MCF 10A (cell line): Measurements from ENCODE around the gene ATF2. TPM values are rescaled to one million over a fixed set of nuclear protein-coding genes. Genes with fewer than 3 reads are reported as not detected.

ENCODE experiments used
- Bru-seq: library from RNA; stranded (reverse); fragments of 400-500 nt; gene quantifications from one replicate; lab custom pipeline; 2021; lab: Mats Ljungman, UMichigan
- BruChase-seq, 2 experiments: library from RNA; stranded (reverse); fragments of 400-500 nt; gene quantifications; one replicate each; lab custom pipeline; 2021; lab: Mats Ljungman, UMichigan
- BruUV-seq: library from RNA; stranded (reverse); fragments of 400-500 nt; replicated peaks from 2 replicates; lab custom pipeline; 2021; lab: Mats Ljungman, UMichigan
- CTCF ChIA-PET: fragments of 300-600 bp; sonication (Branson Sonifier 250); formaldehyde crosslinking; extraction: SDS; loops from one replicate; lab custom pipeline; 2021; ENCODE audit warnings: antibody characterized with exemption, inconsistent platforms; lab: Yijun Ruan, JAX
- POLR2A ChIA-PET: fragments of 300-600, 350-650 bp; sonication (Branson Sonifier 250); formaldehyde crosslinking; extraction: SDS; loops from one replicate; lab custom pipeline; 2020; ENCODE audit warnings: antibody characterized with exemption, inconsistent platforms; lab: Yijun Ruan, JAX
- DNase-seq: peaks from one replicate; pipeline ENCODE4 v3.0.0-alpha.2; 2018; ENCODE audit not compliant: unreplicated experiment
- H3K27ac Mint-ChIP-seq: one replicate; pipeline ENCODE4 v1.8.0; 2022; ENCODE audit warnings: mild to moderate bottlenecking, low read depth, mixed read lengths; ENCODE audit not compliant: unreplicated experiment
- H3K27me3 Mint-ChIP-seq: one replicate; pipeline ENCODE4 v1.8.0; 2022; ENCODE audit warnings: mixed read lengths; ENCODE audit not compliant: insufficient read depth, unreplicated experiment
- H3K36me3 Mint-ChIP-seq: one replicate; pipeline ENCODE4 v1.8.0; 2022; ENCODE audit warnings: mild to moderate bottlenecking, moderate library complexity, mixed read lengths; ENCODE audit not compliant: insufficient read depth, unreplicated experiment
- H3K4me1 Mint-ChIP-seq: one replicate; pipeline ENCODE4 v1.8.0; 2022; ENCODE audit warnings: mixed read lengths; ENCODE audit not compliant: insufficient read depth, unreplicated experiment
- H3K4me3 Mint-ChIP-seq: one replicate; pipeline ENCODE4 v1.8.0; 2022; ENCODE audit warnings: mild to moderate bottlenecking, moderate library complexity, mixed read lengths; ENCODE audit not compliant: unreplicated experiment
- H3K9me3 Mint-ChIP-seq: one replicate; pipeline ENCODE4 v1.8.0; 2022; ENCODE audit warnings: mixed read lengths; ENCODE audit not compliant: unreplicated experiment
- intact Hi-C: fragments of 100-400 bp; cut with micrococcal nuclease; formaldehyde crosslinking; loops from 2 replicates; pipeline ENCODE4 v1.14.1; 2022
- long read RNA-seq: library from polyadenylated mRNA; stranded (forward); transcript quantifications from one replicate; pipeline ENCODE4 v2.0.0, GENCODE V29; 2022
- total RNA-seq: library from RNA; stranded (reverse); gene quantifications from 2 replicates; pipeline ENCODE4 v1.2.3, GENCODE V29; 2022
- TF ChIP-seq, protein P1 (sequence below): fragments of 200-600 bp; IDR thresholded peaks from one replicate; pipeline ENCODE4 v1.8.0; 2022; ENCODE audit warnings: antibody characterized with exemption, mild to moderate bottlenecking; ENCODE audit not compliant: unreplicated experiment

Gene ATF2
- total RNA-seq (58.5 and 63.9 TPM in 2 replicates), Bru-seq, nascent RNA (percentile 92 among the genes with signal in this experiment), BruChase-seq, experiment 1, labeled RNA remaining after a 6-hour chase (percentile 89 among the genes with signal in this experiment), BruChase-seq, experiment 2, labeled RNA remaining after a 2-hour chase (percentile 90 among the genes with signal in this experiment)
- long read RNA-seq, full-length matches to known transcripts: 96 of 136 reads
- long read RNA-seq, partial matches to known transcripts: 8 of 136 reads
- long read RNA-seq, other reads (novel, unspliced or antisense): 32 of 136 reads

DNA sequence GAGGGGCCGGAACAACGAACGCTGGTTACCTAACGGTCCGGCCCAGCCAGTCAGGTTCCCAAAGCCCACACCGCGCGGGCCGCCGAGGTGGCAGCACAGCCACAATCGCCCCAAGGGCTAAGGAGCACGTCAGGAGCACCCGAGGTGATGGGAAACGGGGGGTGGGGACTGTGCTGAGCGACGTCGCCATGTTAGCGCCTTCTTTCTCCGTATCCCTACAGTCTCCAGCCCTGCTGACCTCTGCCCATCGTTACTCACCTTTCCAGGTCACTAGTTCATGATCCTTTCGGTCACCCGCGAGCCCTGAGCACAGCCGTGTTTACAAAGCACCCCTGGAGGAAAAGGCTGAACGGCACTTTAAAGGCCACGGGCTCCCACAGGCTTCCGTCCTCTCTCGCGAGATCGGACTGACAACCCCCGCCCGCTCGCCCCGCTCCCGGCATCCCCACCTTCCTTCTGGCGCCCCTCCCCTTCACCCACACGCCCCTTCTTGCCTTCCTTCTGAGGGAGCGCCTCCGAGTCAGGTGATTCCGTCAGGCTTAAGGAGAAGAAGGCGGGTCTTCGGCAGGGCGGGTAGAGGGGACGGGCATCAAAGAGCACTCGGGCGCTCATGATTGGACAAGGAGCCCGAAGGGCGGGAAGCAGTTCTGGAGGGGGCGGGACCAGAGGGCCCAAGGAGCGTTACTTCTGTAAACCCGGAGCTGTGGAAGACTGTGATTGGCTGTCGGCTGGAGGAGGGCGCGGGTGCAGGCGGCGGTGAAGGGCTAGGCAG is at the start of gene ATF2:
ATF2 (minus strand) TSS at position 412 of the 772 bp plus-strand sequence. CDS start 31,760 bp downstream, outside the sequence.
- ChIA-PET CTCF (interaction anchor here (0.7 kb wide), 2 partner anchors 9 to 36 kb away, joined by 3 read pairs; no protein-coding TSS in a partner anchor), POLR2A (interaction anchor here (0.5 to 3.0 kb wide), 25 partner anchors 11 to 1029 kb away, joined by 3 to 99 read pairs (median 4); partner anchors contain the start of genes ATP5MC3 and LNPK)
- peak within 1 kb of the TSS; percentile 100 for H3K4me3 Mint-ChIP-seq
- intact Hi-C loops: loop anchor here (1.0 to 2.0 kb wide), 2 partner anchors 11 to 57 kb away; no protein-coding TSS in a partner anchor
- no peaks in the 10 kb centered on the region for H3K27me3 Mint-ChIP-seq
- peak; percentile 100 for DNase-seq
- peaks cover 7% of the 10 kb centered on the region for H3K4me1 Mint-ChIP-seq
- H3K36me3 Mint-ChIP-seq: peaks cover 37% of the 10 kb centered on the region
- H3K9me3 Mint-ChIP-seq: no peaks in the 10 kb centered on the region
- BruUV-seq: TSS peak; percentile 57
- TF ChIP-seq, protein P1, sequence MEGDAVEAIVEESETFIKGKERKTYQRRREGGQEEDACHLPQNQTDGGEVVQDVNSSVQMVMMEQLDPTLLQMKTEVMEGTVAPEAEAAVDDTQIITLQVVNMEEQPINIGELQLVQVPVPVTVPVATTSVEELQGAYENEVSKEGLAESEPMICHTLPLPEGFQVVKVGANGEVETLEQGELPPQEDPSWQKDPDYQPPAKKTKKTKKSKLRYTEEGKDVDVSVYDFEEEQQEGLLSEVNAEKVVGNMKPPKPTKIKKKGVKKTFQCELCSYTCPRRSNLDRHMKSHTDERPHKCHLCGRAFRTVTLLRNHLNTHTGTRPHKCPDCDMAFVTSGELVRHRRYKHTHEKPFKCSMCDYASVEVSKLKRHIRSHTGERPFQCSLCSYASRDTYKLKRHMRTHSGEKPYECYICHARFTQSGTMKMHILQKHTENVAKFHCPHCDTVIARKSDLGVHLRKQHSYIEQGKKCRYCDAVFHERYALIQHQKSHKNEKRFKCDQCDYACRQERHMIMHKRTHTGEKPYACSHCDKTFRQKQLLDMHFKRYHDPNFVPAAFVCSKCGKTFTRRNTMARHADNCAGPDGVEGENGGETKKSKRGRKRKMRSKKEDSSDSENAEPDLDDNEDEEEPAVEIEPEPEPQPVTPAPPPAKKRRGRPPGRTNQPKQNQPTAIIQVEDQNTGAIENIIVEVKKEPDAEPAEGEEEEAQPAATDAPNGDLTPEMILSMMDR: no peak
- H3K27ac Mint-ChIP-seq: peak within 1 kb of the TSS; percentile 99

DNA sequence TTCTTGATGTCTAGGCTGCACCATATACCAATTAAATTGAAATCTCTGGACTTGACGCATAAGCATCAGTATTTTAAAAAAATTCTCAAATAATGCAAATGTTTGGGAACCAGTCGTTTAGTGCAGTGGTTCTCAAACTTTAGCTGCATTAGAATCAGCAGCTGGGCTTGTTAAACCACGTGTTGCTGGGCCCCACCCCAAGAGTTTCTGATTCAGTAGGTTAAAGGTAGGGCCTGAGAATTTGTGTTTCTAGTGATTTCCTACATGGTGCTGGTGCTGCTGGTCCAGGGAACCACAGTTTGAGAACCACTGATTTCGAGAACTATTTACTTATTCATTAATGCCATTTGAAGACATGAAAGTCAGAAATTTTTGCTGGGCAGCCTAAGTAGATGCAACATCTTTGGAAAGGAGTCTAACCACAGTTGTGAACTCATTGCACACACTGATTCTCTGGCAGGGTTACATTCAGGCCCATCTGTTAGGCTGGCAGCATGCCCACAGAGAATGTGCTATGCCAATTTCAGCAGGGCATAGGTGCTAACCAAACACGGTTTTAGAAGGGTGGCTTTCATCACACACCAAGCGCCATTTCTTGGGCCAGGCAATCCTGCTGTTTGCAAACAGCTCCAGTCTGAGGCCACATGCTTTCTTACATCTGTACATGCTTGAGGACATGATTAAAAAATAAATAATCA is 39.9 kb upstream of the ATF2 start:
- peaks cover 63% of the 10 kb centered on the region for H3K27me3 Mint-ChIP-seq
- ChIA-PET CTCF (interaction anchor here (0.6 to 1.7 kb wide), 4 partner anchors 43 to 890 kb away, joined by 3 to 4 read pairs (median 4); no protein-coding TSS in a partner anchor), POLR2A (interaction anchor here (0.6 to 1.0 kb wide), 2 partner anchors 92 to 192 kb away, joined by 3 read pairs; no protein-coding TSS in a partner anchor)
- TF ChIP-seq, protein P1: no peak
- intact Hi-C loops: no loop called here
- no peaks in the 10 kb centered on the region for H3K9me3 Mint-ChIP-seq
- no peak overlapping the region for H3K4me3 Mint-ChIP-seq
- BruUV-seq: no TSS peak
- H3K4me1 Mint-ChIP-seq: no peaks in the 10 kb centered on the region
- DNase-seq: peak; percentile 56
- no peaks in the 10 kb centered on the region for H3K36me3 Mint-ChIP-seq
- H3K27ac Mint-ChIP-seq: no peak overlapping the region

DNA sequence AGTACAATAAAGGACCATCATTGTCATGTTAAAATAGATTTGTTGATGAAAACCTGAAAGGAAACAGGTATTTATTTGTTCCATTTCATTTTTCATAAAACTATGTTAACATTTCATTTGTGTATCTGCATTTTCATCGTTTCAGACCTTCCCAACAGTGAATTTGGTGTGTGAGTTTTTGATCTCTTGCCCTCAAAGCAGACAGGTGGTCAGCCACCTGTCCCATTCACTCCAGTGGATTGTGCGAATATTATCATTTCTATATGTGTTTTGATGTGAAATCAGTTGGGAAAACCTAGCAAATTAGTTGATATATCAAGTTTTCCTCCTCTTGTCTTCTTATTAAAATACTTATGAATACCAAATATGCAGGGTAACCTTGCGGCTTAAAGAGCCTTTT is 38.9 kb upstream of the ATF2 start:
- intact Hi-C loops: no loop called here
- TF ChIP-seq, protein P1: no peak
- no peaks in the 10 kb centered on the region for H3K36me3 Mint-ChIP-seq
- CTCF ChIA-PET: interaction anchor here (0.8 to 1.7 kb wide), 4 partner anchors 19 to 891 kb away, joined by 3 to 4 read pairs (median 4); no protein-coding TSS in a partner anchor
- H3K4me3 Mint-ChIP-seq: no peak overlapping the region
- no peak for DNase-seq
- no TSS peak for BruUV-seq
- no peaks in the 10 kb centered on the region for H3K4me1 Mint-ChIP-seq
- H3K27ac Mint-ChIP-seq: no peak overlapping the region
- H3K9me3 Mint-ChIP-seq: no peaks in the 10 kb centered on the region
- peaks cover 57% of the 10 kb centered on the region for H3K27me3 Mint-ChIP-seq
- POLR2A ChIA-PET: interaction anchor here (1.0 kb wide), 1 partner anchor 93 kb away, joined by 3 read pairs; no protein-coding TSS in a partner anchor
